CD4-positive, alpha-beta T cell treated with Interferon alpha-2 for 1 hour (primary cell): ENCODE results near the gene MAX.

Experiments used
- DNase-seq, 2 donors: peaks; one replicate each; pipeline ENCODE4 v3.0.0-alpha.2; 2020 to 2022

Gene MAX

DNA sequence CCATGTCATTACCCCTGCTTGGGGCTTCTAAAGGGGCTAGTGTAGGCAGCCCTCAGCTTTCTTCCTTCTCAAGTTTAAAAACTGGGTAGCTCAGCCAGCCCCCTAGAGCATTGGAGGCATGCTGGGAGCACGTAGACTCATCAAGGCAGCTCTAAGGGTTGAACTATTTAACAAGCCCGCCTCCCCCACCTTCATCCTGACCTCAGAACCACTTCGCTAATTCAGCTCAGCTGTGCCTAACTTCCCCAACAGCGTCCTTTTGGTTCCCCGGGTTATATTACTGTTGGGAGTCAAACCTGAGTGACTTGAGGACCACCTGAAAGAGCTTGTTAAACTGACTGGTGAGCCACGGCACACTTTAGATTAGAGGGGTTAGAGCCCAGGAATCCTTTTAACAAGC, 30.1 kb downstream of the MAX start:
- DNase-seq = no peak

- no peak for DNase-seq
Observed at GRCh38 chr14:65071544-65071943, 30.8 kb downstream of the MAX start.

DNA sequence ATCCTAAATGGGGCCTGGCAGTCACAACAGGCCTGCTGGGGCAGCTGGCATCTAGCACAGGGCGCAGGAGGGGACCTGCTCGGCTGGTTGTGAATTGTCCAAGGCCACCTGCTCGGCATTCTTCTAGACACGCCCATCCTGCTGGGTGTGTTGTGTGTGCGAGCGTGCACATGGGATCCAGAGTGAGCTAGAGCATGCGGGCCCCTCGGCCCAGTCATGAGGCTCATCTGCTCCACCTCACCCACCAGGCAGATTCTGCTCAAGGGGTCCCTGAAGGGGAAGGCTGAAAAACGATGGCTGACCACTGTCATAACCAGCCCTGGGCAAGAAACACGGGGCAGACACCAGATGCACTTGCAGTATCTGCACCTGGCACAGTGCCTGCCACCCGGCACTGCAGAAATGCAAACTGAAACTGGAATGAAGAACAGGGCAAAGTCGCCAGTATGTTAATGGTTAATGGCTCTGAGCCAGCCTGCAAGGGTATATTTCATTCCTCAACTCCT, 31.8 kb downstream of the MAX start:
- DNase-seq = no peak

DNA sequence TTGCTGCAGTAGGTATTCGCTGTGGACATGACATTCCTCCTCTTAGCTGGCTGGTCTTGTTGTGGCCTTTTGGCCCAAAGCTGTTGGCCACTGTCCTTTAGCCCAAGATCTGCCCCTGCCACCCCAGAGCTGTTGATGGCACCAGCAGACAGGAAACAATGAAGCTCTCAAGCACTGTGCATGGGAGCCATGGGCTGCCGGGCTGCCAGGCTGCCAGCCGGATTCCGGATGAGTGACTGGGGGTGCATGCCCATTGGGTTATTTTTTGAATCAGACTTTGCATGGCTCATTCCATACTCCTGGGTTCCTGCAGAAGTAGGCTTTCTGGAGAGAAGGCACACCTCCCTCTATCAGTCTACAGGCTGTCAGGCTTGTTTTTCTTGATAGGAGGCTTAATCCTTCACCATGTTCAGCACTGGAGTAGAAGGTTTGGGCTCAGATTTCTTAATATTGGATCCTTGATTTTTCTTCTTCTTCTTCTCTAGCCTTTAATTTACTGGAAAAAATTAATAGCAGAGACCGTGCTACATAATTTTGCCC, 32.4 kb downstream of the MAX start:
- no peak for DNase-seq

- DNase-seq = no peak
Observed at GRCh38 chr14:65065719-65066118, 36.6 kb downstream of the MAX start.

DNA sequence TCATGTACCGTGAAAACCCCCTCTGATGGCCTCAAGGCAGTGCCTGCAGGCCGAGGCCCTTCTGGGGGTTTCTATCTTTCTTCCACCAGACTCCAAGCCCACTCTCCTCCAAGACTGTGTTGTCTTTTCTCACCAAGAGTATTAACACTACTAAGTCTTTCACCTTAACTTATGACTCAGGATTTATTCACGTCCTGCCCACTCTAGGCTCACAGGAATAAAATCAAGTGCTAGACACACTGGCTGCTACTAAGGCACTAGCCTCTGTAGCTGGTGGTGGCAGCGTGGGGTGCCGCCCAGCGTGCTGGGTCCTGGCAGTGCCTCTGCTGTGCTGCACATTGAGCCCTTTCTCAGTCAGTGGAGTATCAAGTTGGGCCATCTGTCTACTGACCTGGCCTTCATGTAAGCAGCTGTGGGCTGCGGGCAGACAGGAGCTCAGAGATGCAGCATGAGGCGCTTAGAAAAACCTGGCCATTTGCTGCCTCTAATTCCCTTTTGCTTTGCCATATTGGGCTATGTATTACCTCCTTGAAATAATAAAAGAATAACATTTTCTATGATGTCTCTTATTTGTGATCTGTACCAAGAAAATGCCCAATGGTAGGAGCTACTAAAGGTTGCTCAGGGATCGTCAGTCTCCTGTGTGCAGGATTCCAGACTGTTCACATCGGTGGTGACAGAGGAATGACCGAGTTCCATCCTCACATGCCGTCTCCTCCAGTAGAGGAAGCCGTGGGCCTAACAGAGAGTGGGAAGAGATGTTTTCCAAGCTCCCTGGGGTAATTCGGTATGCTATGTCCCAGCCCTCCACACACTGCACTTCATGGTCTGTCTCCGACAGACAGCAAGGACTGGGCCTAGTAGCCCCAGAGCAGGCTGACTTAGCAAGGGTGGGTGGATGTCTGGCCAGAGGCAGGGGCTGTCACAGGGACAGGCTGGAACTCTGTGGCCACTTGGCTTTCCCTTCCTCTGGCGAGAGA, 39.9 kb downstream of the MAX start:
- DNase-seq = no peak

GRCh38 chr14:65057695-65058094, 44.6 kb downstream of the MAX start:
- DNase-seq = no peak

- DNase-seq = peak in 1 of 2 donors; percentile 13
Observed at GRCh38 chr14:65054471-65055085, 47.7 kb downstream of the MAX start.

- DNase-seq = no peak
Observed at GRCh38 chr14:65053466-65053865, 48.9 kb downstream of the MAX start.

DNA sequence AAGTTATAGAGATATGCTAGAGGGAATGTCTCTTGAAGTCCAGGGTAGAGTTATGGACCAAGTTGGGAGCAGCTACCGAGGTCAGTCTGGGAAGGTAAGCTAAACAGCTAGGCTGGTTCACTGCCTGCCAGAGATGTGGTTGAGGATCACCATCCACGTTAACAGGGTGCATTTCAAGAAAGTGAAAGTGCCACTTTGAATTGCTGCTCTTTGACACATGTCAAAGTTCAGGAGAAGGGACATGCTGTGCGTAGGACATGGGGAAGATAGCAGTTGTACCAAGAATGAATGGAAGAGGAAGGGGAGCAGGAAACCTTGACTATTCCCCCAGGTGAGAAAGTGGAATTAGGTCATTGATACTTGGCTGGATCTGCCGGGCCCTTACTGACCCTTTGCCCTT, 49.5 kb downstream of the MAX start:
- DNase-seq = no peak

DNA sequence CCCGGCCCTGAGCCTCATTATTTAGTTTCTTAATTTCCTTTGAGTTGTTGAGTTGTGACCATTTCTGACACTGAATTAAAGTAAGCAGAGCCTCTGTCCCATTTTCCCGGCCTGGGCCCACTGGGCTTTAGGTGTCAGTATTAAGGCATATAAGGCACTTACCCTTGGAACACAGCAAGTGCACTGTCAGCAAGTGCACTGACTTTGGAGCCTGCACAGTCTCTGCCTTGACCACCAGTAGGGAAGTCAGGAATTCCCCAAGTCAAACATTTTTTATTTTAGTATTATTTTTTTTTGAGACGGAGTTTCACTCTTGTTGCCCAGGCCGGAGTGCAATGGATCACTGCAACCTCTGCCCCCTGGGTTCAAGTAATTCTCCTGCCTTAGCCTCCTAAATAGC, 56.6 kb downstream of the MAX start:
- DNase-seq = no peak

GRCh38 chr14:65045006-65045405, 57.3 kb downstream of the MAX start:
- no peak for DNase-seq

GRCh38 chr14:65044596-65044959, 57.7 kb downstream of the MAX start:
- peak in 1 of 2 donors; percentile 42 for DNase-seq

GRCh38 chr14:65043893-65044595, 58.3 kb downstream of the MAX start:
- no peak for DNase-seq

DNA sequence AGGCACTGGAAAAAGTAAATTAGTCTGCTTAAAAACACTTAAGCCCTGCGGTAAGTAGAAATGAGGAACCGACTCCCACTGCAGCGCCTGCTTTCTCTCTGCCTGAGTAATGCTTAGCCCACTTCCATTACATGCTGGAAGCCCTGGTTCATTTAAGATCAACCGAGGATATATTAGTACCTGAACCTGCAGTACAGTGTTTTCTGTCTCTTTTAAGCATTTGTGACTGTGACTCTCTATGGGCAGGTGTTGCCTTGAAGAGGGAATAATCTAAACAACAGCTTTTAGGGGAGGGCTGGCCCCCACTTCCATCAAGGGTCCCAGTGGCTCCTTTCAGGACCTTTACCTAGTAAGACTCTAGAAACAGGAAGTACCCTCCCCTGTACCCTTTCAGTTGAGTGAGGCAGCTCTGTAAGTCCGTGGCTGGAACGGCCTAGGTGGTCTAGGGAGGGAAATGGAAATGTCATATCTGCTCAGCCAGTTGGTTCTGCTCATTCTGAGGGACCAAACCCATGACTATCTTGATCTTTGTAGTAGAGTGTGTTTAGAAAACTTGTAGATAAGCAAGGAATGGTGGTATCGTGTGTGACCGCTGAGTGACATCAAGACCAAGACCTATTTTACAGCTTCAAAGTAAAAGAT, 59.5 kb downstream of the MAX start:
- peak in 1 of 2 donors; percentile 11 for DNase-seq

DNA sequence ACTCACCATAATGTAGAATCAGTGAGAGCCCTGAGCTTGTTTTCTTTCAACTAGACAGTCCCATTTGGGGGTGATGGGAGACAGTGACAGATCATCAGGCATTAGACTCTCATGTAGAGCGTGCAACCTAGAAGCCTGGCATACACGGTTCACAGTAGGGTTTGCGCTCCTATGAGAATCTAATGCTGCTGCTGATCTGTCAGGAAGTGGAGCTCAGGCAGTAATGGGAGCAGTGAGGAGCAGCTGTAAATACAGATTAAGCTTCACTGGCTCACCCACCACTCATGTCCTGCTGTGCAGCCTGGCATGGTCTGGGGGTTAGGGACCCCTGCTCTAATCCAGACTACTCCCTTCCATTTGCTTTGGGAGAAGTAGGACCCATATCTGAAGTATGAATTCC, 60.0 kb downstream of the MAX start:
- no peak for DNase-seq

- no peak for DNase-seq
Observed at GRCh38 chr14:65041434-65041915, 60.8 kb downstream of the MAX start.

DNA sequence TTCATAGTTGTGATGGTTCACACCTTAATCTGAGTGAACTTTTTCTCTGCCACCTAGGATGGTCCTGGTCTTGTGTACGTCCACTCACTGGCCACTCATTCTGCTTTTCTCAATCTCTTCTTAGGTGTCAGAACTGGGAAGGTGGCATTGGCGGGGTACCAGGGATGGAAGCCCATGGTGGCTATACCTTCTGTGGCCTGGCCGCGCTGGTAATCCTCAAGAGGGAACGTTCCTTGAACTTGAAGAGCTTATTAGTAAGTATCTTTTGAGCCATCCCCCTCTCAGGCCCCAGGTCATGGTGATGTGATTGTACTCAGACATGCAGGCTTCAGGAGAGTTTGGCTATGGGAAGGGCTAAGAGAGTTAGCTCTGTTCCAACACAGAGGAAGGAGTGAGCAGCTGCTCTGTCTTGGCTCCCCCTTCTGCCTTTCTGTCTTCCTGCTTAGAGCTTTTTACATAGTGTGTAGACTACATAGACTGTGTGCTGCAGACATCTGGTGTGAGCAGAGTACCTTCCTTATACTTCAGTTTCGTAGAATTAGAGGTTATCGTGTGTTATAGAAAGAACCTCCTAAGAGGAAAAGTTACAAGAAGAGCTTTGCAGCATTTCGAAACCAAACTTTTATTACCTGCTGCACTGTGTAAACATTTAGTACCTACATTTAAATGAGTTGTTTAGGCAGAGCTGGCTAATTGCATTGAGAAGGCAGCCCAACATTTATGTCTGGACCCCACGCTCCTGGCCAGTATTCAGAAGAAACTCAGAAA, 61.5 kb downstream of the MAX start:
- DNase-seq = no peak

DNA sequence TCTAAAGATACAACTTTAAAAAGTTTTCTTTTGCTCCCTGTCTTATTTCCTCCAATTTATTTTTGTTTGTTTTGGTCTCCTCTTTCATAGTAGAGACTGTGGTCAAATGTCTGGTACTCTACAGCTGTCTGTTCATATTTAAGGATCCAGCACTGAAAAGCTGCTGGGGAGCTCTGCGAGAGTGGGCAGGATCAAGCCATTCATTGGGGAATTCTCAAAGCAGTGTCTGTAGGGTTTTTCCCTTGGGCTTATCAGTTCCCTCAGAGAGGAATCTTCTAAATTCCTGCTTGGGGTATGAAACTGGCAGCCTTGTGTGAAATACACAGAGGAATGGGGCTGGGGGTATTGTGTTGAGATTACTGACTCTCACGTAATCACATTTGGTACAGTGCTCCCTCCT, 63.4 kb downstream of the MAX start:
- no peak for DNase-seq

DNA sequence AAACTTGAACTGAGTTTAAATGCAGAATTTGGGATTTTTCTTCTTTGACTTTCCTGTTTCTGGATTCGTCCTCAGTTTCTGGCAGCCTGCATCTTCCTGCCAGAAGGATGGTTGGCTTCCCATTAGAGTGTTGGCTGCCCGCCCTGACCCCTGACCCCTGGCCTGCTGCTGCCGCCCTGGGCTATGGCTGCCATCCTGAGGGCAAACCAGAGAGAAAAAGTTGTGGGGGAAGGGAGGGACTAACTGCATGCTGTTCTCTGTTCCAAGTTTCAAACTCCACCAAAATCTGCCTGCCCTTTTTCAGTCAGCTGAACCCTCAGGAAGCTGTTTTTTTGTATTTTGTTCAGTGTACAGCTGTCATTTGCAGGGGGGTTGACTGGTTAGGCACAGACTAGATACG, 67.3 kb downstream of the MAX start:
- no peak for DNase-seq

GRCh38 chr14:65034021-65034420, 68.3 kb downstream of the MAX start:
- no peak for DNase-seq

DNA sequence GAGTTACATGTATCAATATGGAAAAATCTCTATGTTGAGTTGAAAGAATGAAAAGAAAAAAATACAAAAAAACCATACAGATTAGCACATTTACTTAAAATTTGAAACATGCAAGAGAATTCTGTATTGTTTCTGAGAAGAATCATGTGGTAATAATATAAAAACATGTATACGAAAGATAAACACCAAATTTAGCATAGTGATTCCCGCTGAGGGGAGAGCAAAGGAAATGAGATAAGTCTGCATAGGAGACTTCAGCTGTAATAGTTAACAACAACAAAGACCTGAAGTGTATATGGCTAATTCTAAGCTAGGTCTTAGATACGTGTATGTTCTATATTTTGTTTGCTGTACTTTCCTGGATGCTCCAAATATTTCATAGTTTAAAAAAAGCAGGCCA, 69.1 kb downstream of the MAX start:
- no peak for DNase-seq
